ENCODE results near the gene ALG11.
"Not testable (repeated sequence)": the region's sequence is repeated elsewhere in the genome, so short reads cannot be mapped to it uniquely, and the experiment has no call there.

The ALG11 gene

GRCh38 chr13:52029569-52029968 lies 17.4 kb downstream of the ALG11 start:
- no peak for DNase-seq

- not testable (repeated sequence) for DNase-seq
Measured at GRCh38 chr13:52030401-52030800, 18.2 kb downstream of the ALG11 start.

- DNase-seq: no peak
Measured at GRCh38 chr13:52033039-52033438, 20.8 kb downstream of the ALG11 start.

- DNase-seq: no peak
Measured at GRCh38 chr13:52034616-52035226, 22.5 kb downstream of the ALG11 start.

- DNase-seq: no peak
Measured at GRCh38 chr13:52036037-52036436, 23.8 kb downstream of the ALG11 start.

GRCh38 chr13:52043675-52044074 lies 31.5 kb downstream of the ALG11 start:
- DNase-seq: no peak

- no peak for DNase-seq
Measured at GRCh38 chr13:52047463-52047862, 35.3 kb downstream of the ALG11 start.

- no peak for DNase-seq
Measured at GRCh38 chr13:52048516-52048915, 36.3 kb downstream of the ALG11 start.

GRCh38 chr13:52051400-52051799 lies 39.2 kb downstream of the ALG11 start:
- DNase-seq: no peak

- no peak for DNase-seq
Measured at GRCh38 chr13:52053460-52053859, 41.3 kb downstream of the ALG11 start.

GRCh38 chr13:52061064-52061463 lies 48.9 kb downstream of the ALG11 start:
- DNase-seq: not testable (repeated sequence)

GRCh38 chr13:52061587-52061986 lies 49.4 kb downstream of the ALG11 start:
- no peak for DNase-seq

GRCh38 chr13:52067237-52067636 lies 55.0 kb downstream of the ALG11 start:
- peak in 1 of 4 experiments; percentile 4 for DNase-seq

- DNase-seq: peak; percentile 3 to 26 (median 18)
Measured at GRCh38 chr13:52070929-52071523, 58.8 kb downstream of the ALG11 start.

All from suppressor macrophage (primary cell).